ENCODE data around the gene FMO3. TPM values are rescaled to one million over a fixed set of nuclear protein-coding genes. Genes with fewer than 3 reads are reported as not detected.

Gene FMO3
- total RNA-seq, 1 experiment from 2014 or later, result 0.12 TPM

DNA sequence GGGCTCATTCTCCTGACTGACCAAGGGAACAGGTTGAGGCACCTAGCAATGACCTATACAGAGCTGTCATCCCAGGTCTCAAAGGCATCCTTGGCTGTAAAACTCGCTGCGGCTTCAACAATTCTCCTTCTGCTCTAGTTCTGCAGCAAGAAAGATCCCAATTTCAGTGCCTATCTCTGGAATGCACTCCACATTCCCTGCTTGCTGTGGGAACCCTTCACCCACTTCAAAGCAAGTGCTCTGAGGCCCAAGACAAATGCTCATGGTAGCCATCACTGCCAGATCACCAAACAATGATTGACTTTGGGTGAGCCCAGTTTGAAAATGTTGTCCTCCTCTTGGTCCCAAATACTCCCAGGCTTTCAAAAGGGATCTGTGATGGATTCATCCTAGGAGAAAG is 37.7 kb upstream of the FMO3 start:
- no peaks in the 10 kb centered on the region for H3K9me2 ChIP-seq (ENCODE audit: insufficient read depth)
- peaks cover 0 to 3% of the 10 kb centered on the region in 2 experiments; a peak in 1 of 4 replicates for H3K4me1 ChIP-seq (ENCODE audit: control insufficient read depth in 1 of 2, insufficient read depth in 2 of 2, low read length in 2 of 2)
- no peaks in the 10 kb centered on the region for H3K9me3 ChIP-seq (ENCODE audit: control insufficient read depth in 1 of 2, insufficient read depth in 1 of 2, low read depth in 1 of 2, low read length in 2 of 2)
- H3K4me2 ChIP-seq (ENCODE audit: low read length), result no peak overlapping the region
- H3K27ac ChIP-seq (ENCODE audit: low read depth, low read length), result no peak overlapping the region
- H3K4me3 ChIP-seq (replicated peaks in 1 of 2; ENCODE audit: low read depth in 1 of 2, low read length in 2 of 2), result no peak overlapping the region
- no peaks in the 10 kb centered on the region for H4K20me1 ChIP-seq (ENCODE audit: insufficient read depth)
- no peaks in the 10 kb centered on the region for H3K27me3 ChIP-seq (ENCODE audit: insufficient read depth, low read length)
- H3K9ac ChIP-seq (ENCODE audit: low read length), result no peak overlapping the region
- intact Hi-C loops (cut with micrococcal nuclease), result no loop called here
- TF ChIP-seq ZFX (IDR thresholded peaks at IDR 0.05) (no peak), POLR2A (IDR thresholded peaks at IDR 0.05; ENCODE audit: borderline replicate concordance, extremely low read depth, insufficient read depth, insufficient read length) (no peak), TCF7L2 (IDR thresholded peaks at IDR 0.05; ENCODE audit: borderline replicate concordance, extremely low read depth, insufficient read depth, insufficient read length) (no peak), JUND (IDR thresholded peaks at IDR 0.05) (no peak), FOSL1 (IDR thresholded peaks at IDR 0.05; ENCODE audit: low read depth) (no peak), SIN3A (IDR thresholded peaks at IDR 0.05; ENCODE audit: low read depth) (no peak)
- TF ChIP-seq, protein P1, sequence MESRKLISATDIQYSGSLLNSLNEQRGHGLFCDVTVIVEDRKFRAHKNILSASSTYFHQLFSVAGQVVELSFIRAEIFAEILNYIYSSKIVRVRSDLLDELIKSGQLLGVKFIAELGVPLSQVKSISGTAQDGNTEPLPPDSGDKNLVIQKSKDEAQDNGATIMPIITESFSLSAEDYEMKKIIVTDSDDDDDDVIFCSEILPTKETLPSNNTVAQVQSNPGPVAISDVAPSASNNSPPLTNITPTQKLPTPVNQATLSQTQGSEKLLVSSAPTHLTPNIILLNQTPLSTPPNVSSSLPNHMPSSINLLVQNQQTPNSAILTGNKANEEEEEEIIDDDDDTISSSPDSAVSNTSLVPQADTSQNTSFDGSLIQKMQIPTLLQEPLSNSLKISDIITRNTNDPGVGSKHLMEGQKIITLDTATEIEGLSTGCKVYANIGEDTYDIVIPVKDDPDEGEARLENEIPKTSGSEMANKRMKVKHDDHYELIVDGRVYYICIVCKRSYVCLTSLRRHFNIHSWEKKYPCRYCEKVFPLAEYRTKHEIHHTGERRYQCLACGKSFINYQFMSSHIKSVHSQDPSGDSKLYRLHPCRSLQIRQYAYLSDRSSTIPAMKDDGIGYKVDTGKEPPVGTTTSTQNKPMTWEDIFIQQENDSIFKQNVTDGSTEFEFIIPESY (IDR thresholded peaks at IDR 0.05; ENCODE audit: extremely low read depth, insufficient replicate concordance, low read length), result no peak
- no peak overlapping the region for H2AFZ ChIP-seq (ENCODE audit: low read depth, low read length, poor library complexity, severe bottlenecking)
- no TSS peak for BruUV-seq (replicated peaks)
- H3K36me3 ChIP-seq (ENCODE audit: control insufficient read depth in 1 of 2, insufficient read depth in 2 of 2, low read length in 2 of 2), result no peaks in the 10 kb centered on the region
- POLR2A ChIA-PET, result no interaction called here
- no peaks in the 10 kb centered on the region for H3K79me2 ChIP-seq (ENCODE audit: insufficient read depth, low read length)
- no peak for ATAC-seq
- no peak for DNase-seq (ENCODE audit: low read depth, low spot score)
- RAD21 ChIA-PET (ENCODE audit: low non-redundant PET in 1 of 2, low total read pairs in 2 of 2, uncharacterized antibody in 2 of 2, unreplicated experiment in 2 of 2), result no interaction called here
- CTCF ChIA-PET, result no interaction called here

DNA sequence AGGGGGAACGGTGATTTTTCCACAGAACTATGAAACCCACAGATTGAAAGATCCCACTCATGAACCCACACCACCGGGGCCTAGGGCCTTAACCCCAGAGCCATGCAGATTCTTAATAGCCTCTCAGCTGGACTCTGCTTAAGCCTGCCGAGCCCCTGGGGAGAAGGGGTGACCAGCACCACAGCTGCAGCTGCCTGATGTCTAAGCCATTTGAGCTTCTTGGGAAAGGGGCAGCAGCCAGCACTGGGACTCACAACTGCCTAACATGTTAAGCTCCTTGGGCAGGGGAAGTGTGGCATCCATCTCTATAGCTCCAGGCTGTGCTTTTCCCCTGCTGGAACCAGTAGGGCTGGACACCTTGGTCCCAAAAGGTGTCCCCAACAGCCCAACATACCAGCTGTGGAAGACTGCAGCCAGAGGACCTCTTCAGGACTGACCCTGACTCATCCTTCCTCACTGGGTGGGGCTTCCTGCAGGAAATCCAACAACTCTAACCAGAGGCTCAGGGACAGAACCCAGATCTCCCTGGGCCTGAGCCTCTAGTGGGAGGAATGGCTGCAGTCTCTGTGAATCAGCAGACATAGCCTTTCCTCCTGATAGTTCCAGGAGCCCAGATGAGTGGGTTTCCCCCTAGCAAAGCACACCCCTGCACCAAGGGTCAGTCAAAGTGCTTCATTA is 34.6 kb upstream of the FMO3 start:
- DNase-seq (ENCODE audit: low read depth, low spot score), result no peak
- ChIA-PET POLR2A (no interaction called here), RAD21 (ENCODE audit: low non-redundant PET in 1 of 2, low total read pairs in 2 of 2, uncharacterized antibody in 2 of 2, unreplicated experiment in 2 of 2) (no interaction called here), CTCF (no interaction called here)
- Histone ChIP-seq H3K9ac (ENCODE audit: low read length) (no peak overlapping the region), H3K27ac (ENCODE audit: low read depth, low read length) (no peak overlapping the region), H3K9me3 (ENCODE audit: control insufficient read depth in 1 of 2, insufficient read depth in 1 of 2, low read depth in 1 of 2, low read length in 2 of 2) (no peaks in the 10 kb centered on the region), H2AFZ (ENCODE audit: low read depth, low read length, poor library complexity, severe bottlenecking) (no peak overlapping the region), H4K20me1 (ENCODE audit: insufficient read depth) (no peaks in the 10 kb centered on the region), H3K4me3 (replicated peaks in 1 of 2; ENCODE audit: low read depth in 1 of 2, low read length in 2 of 2) (no peak overlapping the region), H3K9me2 (ENCODE audit: insufficient read depth) (no peaks in the 10 kb centered on the region), H3K4me2 (ENCODE audit: low read length) (no peak overlapping the region), H3K36me3 (ENCODE audit: control insufficient read depth in 1 of 2, insufficient read depth in 2 of 2, low read length in 2 of 2) (no peaks in the 10 kb centered on the region), H3K79me2 (ENCODE audit: insufficient read depth, low read length) (no peaks in the 10 kb centered on the region), H3K27me3 (ENCODE audit: insufficient read depth, low read length) (no peaks in the 10 kb centered on the region), H3K4me1 (ENCODE audit: control insufficient read depth in 1 of 2, insufficient read depth in 2 of 2, low read length in 2 of 2) (peaks cover 0 to 3% of the 10 kb centered on the region in 2 experiments; a peak in 1 of 4 replicates)
- no peak for ATAC-seq
- intact Hi-C loops (cut with micrococcal nuclease), result no loop called here
- BruUV-seq (replicated peaks), result no TSS peak
- TF ChIP-seq, protein P2, sequence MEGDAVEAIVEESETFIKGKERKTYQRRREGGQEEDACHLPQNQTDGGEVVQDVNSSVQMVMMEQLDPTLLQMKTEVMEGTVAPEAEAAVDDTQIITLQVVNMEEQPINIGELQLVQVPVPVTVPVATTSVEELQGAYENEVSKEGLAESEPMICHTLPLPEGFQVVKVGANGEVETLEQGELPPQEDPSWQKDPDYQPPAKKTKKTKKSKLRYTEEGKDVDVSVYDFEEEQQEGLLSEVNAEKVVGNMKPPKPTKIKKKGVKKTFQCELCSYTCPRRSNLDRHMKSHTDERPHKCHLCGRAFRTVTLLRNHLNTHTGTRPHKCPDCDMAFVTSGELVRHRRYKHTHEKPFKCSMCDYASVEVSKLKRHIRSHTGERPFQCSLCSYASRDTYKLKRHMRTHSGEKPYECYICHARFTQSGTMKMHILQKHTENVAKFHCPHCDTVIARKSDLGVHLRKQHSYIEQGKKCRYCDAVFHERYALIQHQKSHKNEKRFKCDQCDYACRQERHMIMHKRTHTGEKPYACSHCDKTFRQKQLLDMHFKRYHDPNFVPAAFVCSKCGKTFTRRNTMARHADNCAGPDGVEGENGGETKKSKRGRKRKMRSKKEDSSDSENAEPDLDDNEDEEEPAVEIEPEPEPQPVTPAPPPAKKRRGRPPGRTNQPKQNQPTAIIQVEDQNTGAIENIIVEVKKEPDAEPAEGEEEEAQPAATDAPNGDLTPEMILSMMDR (IDR thresholded peaks at IDR 0.05 in 2 of 3, conservative IDR thresholded peaks at IDR 0.05 in 1 of 3; ENCODE audit: borderline replicate concordance in 1 of 3, insufficient read depth in 1 of 3, low read depth in 2 of 3, low read length in 2 of 3), result no peak
- TF ChIP-seq SIN3A (IDR thresholded peaks at IDR 0.05; ENCODE audit: low read depth) (no peak), FOSL1 (IDR thresholded peaks at IDR 0.05; ENCODE audit: low read depth) (no peak), POLR2A (IDR thresholded peaks at IDR 0.05; ENCODE audit: borderline replicate concordance, extremely low read depth, insufficient read depth, insufficient read length) (no peak), ZFX (IDR thresholded peaks at IDR 0.05) (no peak), SP1 (IDR thresholded peaks at IDR 0.05; ENCODE audit: low read depth) (no peak), YY1 (IDR thresholded peaks at IDR 0.05; ENCODE audit: extremely low read depth, insufficient replicate concordance, low read depth, low read length) (no peak), ZNF274 (IDR thresholded peaks at IDR 0.05; ENCODE audit: low read depth, low read length) (no peak), EZH2phosphoT487 (IDR thresholded peaks at IDR 0.05; ENCODE audit: borderline replicate concordance) (no peak), EGR1 (IDR thresholded peaks at IDR 0.05; ENCODE audit: low read depth) (no peak), CEBPB (IDR thresholded peaks at IDR 0.05; ENCODE audit: low read depth) (no peak), POLR2AphosphoS5 (IDR thresholded peaks at IDR 0.05; ENCODE audit: low read depth, low read length) (no peak), SRF (IDR thresholded peaks at IDR 0.05; ENCODE audit: low read depth) (no peak)

Data from HCT116 (cell line).